ENCODE results near the gene ANKIB1. TPM values are rescaled to one million over a fixed set of nuclear protein-coding genes. Genes with fewer than 3 reads are reported as not detected.

The ANKIB1 gene
- total and polyA plus RNA-seq, 2 donors (not counting 1 experiment from before 2014, with no cell fraction given) = 16.5 to 76.7 TPM

GRCh38 chr7:92362131-92362530 is 116.4 kb downstream of the ANKIB1 start:
- ATAC-seq (ENCODE audit: low read depth) (no peak), DNase-seq (no peak)
- Histone ChIP-seq H3K27me3 (replicated peaks in 1 of 4; ENCODE audit: control extremely low read depth in 1 of 4, control insufficient read depth in 3 of 4, insufficient read depth in 4 of 4, low read length in 3 of 4) (no peaks in the 10 kb centered on the region), H3K27ac (ENCODE audit: low read length in 2 of 2) (no peak overlapping the region), H2AFZ (ENCODE audit: insufficient read depth, low read depth, low read length, poor library complexity, severe bottlenecking) (no peak overlapping the region), H3K79me2 (ENCODE audit: control insufficient read depth, insufficient read depth, low read length) (no peaks in the 10 kb centered on the region), H3K4me3 (ENCODE audit: control extremely low read depth in 1 of 5, extremely low read depth in 1 of 5, insufficient read depth in 1 of 5, low read depth in 2 of 5, low read length in 4 of 5) (no peak overlapping the region), H3K9me3 (ENCODE audit: control extremely low read depth in 1 of 3, control insufficient read depth in 2 of 3, insufficient read depth in 1 of 3, low read length in 2 of 3) (no peaks in the 10 kb centered on the region), H3K4me1 (ENCODE audit: control insufficient read depth in 2 of 2, insufficient read depth in 2 of 2, low read length in 2 of 2) (no peaks in the 10 kb centered on the region), H3K36me3 (replicated peaks in 1 of 2; ENCODE audit: control extremely low read depth in 1 of 2, control insufficient read depth in 1 of 2, extremely low read depth in 1 of 2, insufficient read depth in 2 of 2, low read length in 1 of 2) (peaks cover 18 to 28% of the 10 kb centered on the region in 2 experiments), H3K9ac (ENCODE audit: low read length) (no peak overlapping the region), H4K20me1 (ENCODE audit: control insufficient read depth, insufficient read depth, low read length, poor library complexity, severe bottlenecking) (no peaks in the 10 kb centered on the region), H3K4me2 (replicated peaks; ENCODE audit: low read depth, low read length, poor library complexity, severe bottlenecking) (no peak overlapping the region)
- intact Hi-C loops (cut with micrococcal nuclease) = no loop called here
- Mint-ChIP-seq H3K27ac (no peak overlapping the region), H3K4me1 (no peaks in the 10 kb centered on the region), H3K27me3 (no peaks in the 10 kb centered on the region), H3K9me3 (ENCODE audit: insufficient read depth) (no peaks in the 10 kb centered on the region), H3K4me3 (no peak overlapping the region)
- no peak for TF ChIP-seq EZH2 (IDR thresholded peaks at IDR 0.05; ENCODE audit: borderline replicate concordance, insufficient read depth, low read depth, low read length, poor library complexity, severe bottlenecking)
- TF ChIP-seq CTCF (IDR thresholded peaks at IDR 0.05) = no peak
- 100% methylated on average over 1 of the region's 2 CpGs for WGBS (ENCODE audit: insufficient coverage)
- ChIA-PET CTCF (no interaction called here), POLR2A (no interaction called here)

- Mint-ChIP-seq H3K4me1 (no peaks in the 10 kb centered on the region), H3K4me3 (no peak overlapping the region), H3K9me3 (ENCODE audit: insufficient read depth) (no peaks in the 10 kb centered on the region), H3K27me3 (no peaks in the 10 kb centered on the region), H3K27ac (no peak overlapping the region)
- intact Hi-C loops (cut with micrococcal nuclease) = no loop called here
- POLR2A ChIA-PET = no interaction called here
- no peaks in the 10 kb centered on the region for H3K9me3 ChIP-seq (ENCODE audit: control extremely low read depth in 1 of 3, control insufficient read depth in 2 of 3, insufficient read depth in 1 of 3, low read length in 2 of 3)
- peaks cover 25 to 26% of the 10 kb centered on the region in 2 experiments for H3K36me3 ChIP-seq (replicated peaks in 1 of 2; ENCODE audit: control extremely low read depth in 1 of 2, control insufficient read depth in 1 of 2, extremely low read depth in 1 of 2, insufficient read depth in 2 of 2, low read length in 1 of 2)
- DNase-seq = no peak
- H3K27ac ChIP-seq (ENCODE audit: low read length in 2 of 2) = no peak overlapping the region
- no peaks in the 10 kb centered on the region for H3K4me1 ChIP-seq (ENCODE audit: control insufficient read depth in 2 of 2, insufficient read depth in 2 of 2, low read length in 2 of 2)
- TF ChIP-seq EZH2 (IDR thresholded peaks at IDR 0.05; ENCODE audit: borderline replicate concordance, insufficient read depth, low read depth, low read length, poor library complexity, severe bottlenecking) (no peak), CTCF (IDR thresholded peaks at IDR 0.05) (no peak)
- H3K9ac ChIP-seq (ENCODE audit: low read length) = no peak overlapping the region
- no CpG with 5 or more reads among the region's 2 CpGs for WGBS (ENCODE audit: insufficient coverage)
- H3K79me2 ChIP-seq (ENCODE audit: control insufficient read depth, insufficient read depth, low read length) = no peaks in the 10 kb centered on the region
- CTCF ChIA-PET = no interaction called here
- ATAC-seq (ENCODE audit: low read depth) = no peak
- H3K27me3 ChIP-seq (replicated peaks in 1 of 4; ENCODE audit: control extremely low read depth in 1 of 4, control insufficient read depth in 3 of 4, insufficient read depth in 4 of 4, low read length in 3 of 4) = no peaks in the 10 kb centered on the region
- H2AFZ ChIP-seq (ENCODE audit: insufficient read depth, low read depth, low read length, poor library complexity, severe bottlenecking) = no peak overlapping the region
- H3K4me2 ChIP-seq (replicated peaks; ENCODE audit: low read depth, low read length, poor library complexity, severe bottlenecking) = no peak overlapping the region
- no peaks in the 10 kb centered on the region for H4K20me1 ChIP-seq (ENCODE audit: control insufficient read depth, insufficient read depth, low read length, poor library complexity, severe bottlenecking)
- H3K4me3 ChIP-seq (ENCODE audit: control extremely low read depth in 1 of 5, extremely low read depth in 1 of 5, insufficient read depth in 1 of 5, low read depth in 2 of 5, low read length in 4 of 5) = no peak overlapping the region
Observed at GRCh38 chr7:92366730-92367129, 121.0 kb downstream of the ANKIB1 start.
